GM23338 (cell line): ENCODE results near the gene IL1RL1. TPM values are rescaled to one million over a fixed set of nuclear protein-coding genes. Genes with fewer than 3 reads are reported as not detected.

Experiments
- ATAC-seq: fragments of 200-7000 bp; cut with Tn5 transposase; 3 replicates; pipeline ENCODE4 v1.9.1; 2020
- DNase-seq: peaks from one replicate; pipeline ENCODE4 v3.0.0-alpha.2; 2015; ENCODE audit warnings: low spot score
- H2AFZ ChIP-seq: fragments of 200-600 bp; sonication (generic); 2 replicates; pipeline ENCODE4 v1.8.0; 2016; ENCODE audit warnings: antibody characterized with exemption, mild to moderate bottlenecking, moderate library complexity
- H3F3A ChIP-seq: fragments of 200-600 bp; sonication (generic); replicated peaks from 2 replicates; pipeline ENCODE4 v1.8.0; 2017; ENCODE audit warnings: antibody characterized with exemption, mixed run types, low read depth
- H3K27ac ChIP-seq: fragments of 200-600 bp; sonication (generic); 2 replicates; pipeline ENCODE4 v1.6.1; 2016; ENCODE audit warnings: low read depth
- H3K27me3 ChIP-seq: fragments of 200-600 bp; sonication (generic); 2 replicates; pipeline ENCODE4 v1.8.0; 2016; ENCODE audit warnings: mild to moderate bottlenecking, mixed run types, moderate library complexity; ENCODE audit not compliant: insufficient read depth
- H3K36me3 ChIP-seq: fragments of 200-600 bp; sonication (generic); 2 replicates; pipeline ENCODE4 v1.8.0; 2016; ENCODE audit warnings: mild to moderate bottlenecking; ENCODE audit not compliant: insufficient read depth
- H3K4me1 ChIP-seq: fragments of 200-600 bp; sonication (generic); 2 replicates; pipeline ENCODE4 v1.8.0; 2016; ENCODE audit warnings: mild to moderate bottlenecking, moderate library complexity; ENCODE audit not compliant: insufficient read depth
- H3K4me2 ChIP-seq: fragments of 200-600 bp; sonication (generic); 2 replicates; pipeline ENCODE4 v1.7.1; 2017; ENCODE audit warnings: mixed run types
- H3K4me3 ChIP-seq: fragments of 200-600 bp; sonication (generic); 2 replicates; pipeline ENCODE4 v1.6.1; 2016; ENCODE audit warnings: mixed run types
- H3K79me2 ChIP-seq: fragments of 200-600 bp; sonication (generic); replicated peaks from 2 replicates; pipeline ENCODE4 v1.8.0; 2017; ENCODE audit warnings: mild to moderate bottlenecking; ENCODE audit not compliant: insufficient read depth
- H3K9me2 ChIP-seq: fragments of 200-600 bp; sonication (generic); 2 replicates; pipeline ENCODE4 v1.8.0; 2017; ENCODE audit not compliant: insufficient read depth
- H4K20me1 ChIP-seq: fragments of 200-600 bp; sonication (generic); replicated peaks from 2 replicates; pipeline ENCODE4 v1.8.0; 2017; ENCODE audit warnings: mild to moderate bottlenecking; ENCODE audit not compliant: insufficient read depth
- H3K27ac Mint-ChIP-seq: 2 replicates; pipeline ENCODE4 v1.8.0; 2020; ENCODE audit warnings: inconsistent platforms, mild to moderate bottlenecking, moderate library complexity, mixed read lengths
- H3K27me3 Mint-ChIP-seq: 3 replicates; pipeline ENCODE4 v1.8.0; 2022; ENCODE audit warnings: low read depth, mild to moderate bottlenecking, moderate library complexity, mixed read lengths, inconsistent platforms; ENCODE audit not compliant: insufficient read depth, poor library complexity
- H3K36me3 Mint-ChIP-seq: 3 replicates; pipeline ENCODE4 v1.8.0; 2021; ENCODE audit warnings: low read depth, mild to moderate bottlenecking, inconsistent platforms, moderate library complexity, mixed read lengths
- H3K4me1 Mint-ChIP-seq: 3 replicates; pipeline ENCODE4 v1.8.0; 2020; ENCODE audit warnings: mild to moderate bottlenecking, inconsistent platforms, mixed read lengths
- H3K4me3 Mint-ChIP-seq: 3 replicates; pipeline ENCODE4 v1.8.0; 2021; ENCODE audit warnings: moderate library complexity, mild to moderate bottlenecking, inconsistent platforms, mixed read lengths
- H3K9me3 Mint-ChIP-seq: 3 replicates; pipeline ENCODE4 v1.8.0; 2020; ENCODE audit warnings: moderate library complexity, mild to moderate bottlenecking, inconsistent platforms, mixed read lengths
- JUNB ChIP-seq: IDR thresholded peaks from one replicate; pipeline ENCODE4 v1.6.1; 2016; ENCODE audit warnings: antibody characterized with exemption; ENCODE audit not compliant: unreplicated experiment
- NANOG ChIP-seq: IDR thresholded peaks from 2 replicates; pipeline ENCODE4 v1.6.1; 2016; ENCODE audit warnings: antibody characterized with exemption, borderline replicate concordance
- ZNF114 ChIP-seq: fragments of 250-450 bp; sonication (Bioruptor Pico); IDR thresholded peaks from 2 replicates; pipeline ENCODE4 v1.5.0; 2020; ENCODE audit warnings: mild to moderate bottlenecking, moderate library complexity
- polyA plus RNA-seq: library from polyadenylated mRNA; unstranded; fragments of >200 nt; fragmentation: Nextera tagmentation; extraction: Ambion mirVana; gene quantifications from 2 replicates; pipeline ENCODE4 v1.2.1, GENCODE V29; 2016
- total RNA-seq: library from RNA; depleted of rRNA; stranded (reverse); fragments of >200 nt; shearing (Covaris generic); gene quantifications from 2 replicates; pipeline ENCODE4 v1.2.3, GENCODE V29; 2014
- TF ChIP-seq, protein P1 (sequence below): fragments of 250-450 bp; sonication (Bioruptor Pico); IDR thresholded peaks from 2 replicates; pipeline ENCODE4 v1.5.0; 2020; ENCODE audit warnings: mild to moderate bottlenecking, moderate library complexity
- TF ChIP-seq, protein P2 (sequence below): IDR thresholded peaks from 2 replicates; pipeline ENCODE4 v1.6.1; 2016; ENCODE audit warnings: antibody characterized with exemption
- TF ChIP-seq, protein P3 (sequence below): IDR thresholded peaks from one replicate; pipeline ENCODE4 v1.6.1; 2018; ENCODE audit warnings: antibody characterized with exemption; ENCODE audit not compliant: unreplicated experiment
- TF ChIP-seq, protein P4 (sequence below), 2 experiments: fragments of 200-600 bp in 1 of 2; sonication (generic) in 1 of 2; conservative IDR thresholded peaks; 2 replicates each; pipeline versions ENCODE4 v1.5.1 to v1.6.1; 2016 to 2017; ENCODE audit warnings: antibody characterized with exemption in 2 of 2, low read depth in 2 of 2, mild to moderate bottlenecking in 2 of 2, moderate library complexity in 1 of 2

IL1RL1 gene
- total and polyA plus RNA-seq, 2 experiments from 2014 or later = not detected

DNA sequence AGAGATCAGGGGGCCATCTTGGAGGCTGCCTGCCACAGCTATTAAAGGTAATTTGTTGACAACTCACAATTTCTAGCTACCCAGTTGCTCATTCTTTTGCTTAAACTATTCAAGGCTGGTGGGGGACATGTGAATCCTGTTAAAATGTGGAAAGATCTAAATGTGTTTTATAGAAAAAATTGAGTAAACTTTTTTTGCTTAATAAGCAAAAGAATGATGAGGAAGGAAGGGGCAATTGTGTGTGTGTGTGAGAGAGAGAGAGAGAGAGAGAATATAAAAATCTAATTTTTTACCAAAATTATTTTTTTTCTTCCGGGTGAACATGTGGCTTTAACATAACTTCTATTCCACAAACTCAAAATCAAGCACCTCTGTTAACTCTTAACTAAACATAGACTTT lies 5.2 kb upstream of the IL1RL1 start (continued):
- TF ChIP-seq, protein P1, sequence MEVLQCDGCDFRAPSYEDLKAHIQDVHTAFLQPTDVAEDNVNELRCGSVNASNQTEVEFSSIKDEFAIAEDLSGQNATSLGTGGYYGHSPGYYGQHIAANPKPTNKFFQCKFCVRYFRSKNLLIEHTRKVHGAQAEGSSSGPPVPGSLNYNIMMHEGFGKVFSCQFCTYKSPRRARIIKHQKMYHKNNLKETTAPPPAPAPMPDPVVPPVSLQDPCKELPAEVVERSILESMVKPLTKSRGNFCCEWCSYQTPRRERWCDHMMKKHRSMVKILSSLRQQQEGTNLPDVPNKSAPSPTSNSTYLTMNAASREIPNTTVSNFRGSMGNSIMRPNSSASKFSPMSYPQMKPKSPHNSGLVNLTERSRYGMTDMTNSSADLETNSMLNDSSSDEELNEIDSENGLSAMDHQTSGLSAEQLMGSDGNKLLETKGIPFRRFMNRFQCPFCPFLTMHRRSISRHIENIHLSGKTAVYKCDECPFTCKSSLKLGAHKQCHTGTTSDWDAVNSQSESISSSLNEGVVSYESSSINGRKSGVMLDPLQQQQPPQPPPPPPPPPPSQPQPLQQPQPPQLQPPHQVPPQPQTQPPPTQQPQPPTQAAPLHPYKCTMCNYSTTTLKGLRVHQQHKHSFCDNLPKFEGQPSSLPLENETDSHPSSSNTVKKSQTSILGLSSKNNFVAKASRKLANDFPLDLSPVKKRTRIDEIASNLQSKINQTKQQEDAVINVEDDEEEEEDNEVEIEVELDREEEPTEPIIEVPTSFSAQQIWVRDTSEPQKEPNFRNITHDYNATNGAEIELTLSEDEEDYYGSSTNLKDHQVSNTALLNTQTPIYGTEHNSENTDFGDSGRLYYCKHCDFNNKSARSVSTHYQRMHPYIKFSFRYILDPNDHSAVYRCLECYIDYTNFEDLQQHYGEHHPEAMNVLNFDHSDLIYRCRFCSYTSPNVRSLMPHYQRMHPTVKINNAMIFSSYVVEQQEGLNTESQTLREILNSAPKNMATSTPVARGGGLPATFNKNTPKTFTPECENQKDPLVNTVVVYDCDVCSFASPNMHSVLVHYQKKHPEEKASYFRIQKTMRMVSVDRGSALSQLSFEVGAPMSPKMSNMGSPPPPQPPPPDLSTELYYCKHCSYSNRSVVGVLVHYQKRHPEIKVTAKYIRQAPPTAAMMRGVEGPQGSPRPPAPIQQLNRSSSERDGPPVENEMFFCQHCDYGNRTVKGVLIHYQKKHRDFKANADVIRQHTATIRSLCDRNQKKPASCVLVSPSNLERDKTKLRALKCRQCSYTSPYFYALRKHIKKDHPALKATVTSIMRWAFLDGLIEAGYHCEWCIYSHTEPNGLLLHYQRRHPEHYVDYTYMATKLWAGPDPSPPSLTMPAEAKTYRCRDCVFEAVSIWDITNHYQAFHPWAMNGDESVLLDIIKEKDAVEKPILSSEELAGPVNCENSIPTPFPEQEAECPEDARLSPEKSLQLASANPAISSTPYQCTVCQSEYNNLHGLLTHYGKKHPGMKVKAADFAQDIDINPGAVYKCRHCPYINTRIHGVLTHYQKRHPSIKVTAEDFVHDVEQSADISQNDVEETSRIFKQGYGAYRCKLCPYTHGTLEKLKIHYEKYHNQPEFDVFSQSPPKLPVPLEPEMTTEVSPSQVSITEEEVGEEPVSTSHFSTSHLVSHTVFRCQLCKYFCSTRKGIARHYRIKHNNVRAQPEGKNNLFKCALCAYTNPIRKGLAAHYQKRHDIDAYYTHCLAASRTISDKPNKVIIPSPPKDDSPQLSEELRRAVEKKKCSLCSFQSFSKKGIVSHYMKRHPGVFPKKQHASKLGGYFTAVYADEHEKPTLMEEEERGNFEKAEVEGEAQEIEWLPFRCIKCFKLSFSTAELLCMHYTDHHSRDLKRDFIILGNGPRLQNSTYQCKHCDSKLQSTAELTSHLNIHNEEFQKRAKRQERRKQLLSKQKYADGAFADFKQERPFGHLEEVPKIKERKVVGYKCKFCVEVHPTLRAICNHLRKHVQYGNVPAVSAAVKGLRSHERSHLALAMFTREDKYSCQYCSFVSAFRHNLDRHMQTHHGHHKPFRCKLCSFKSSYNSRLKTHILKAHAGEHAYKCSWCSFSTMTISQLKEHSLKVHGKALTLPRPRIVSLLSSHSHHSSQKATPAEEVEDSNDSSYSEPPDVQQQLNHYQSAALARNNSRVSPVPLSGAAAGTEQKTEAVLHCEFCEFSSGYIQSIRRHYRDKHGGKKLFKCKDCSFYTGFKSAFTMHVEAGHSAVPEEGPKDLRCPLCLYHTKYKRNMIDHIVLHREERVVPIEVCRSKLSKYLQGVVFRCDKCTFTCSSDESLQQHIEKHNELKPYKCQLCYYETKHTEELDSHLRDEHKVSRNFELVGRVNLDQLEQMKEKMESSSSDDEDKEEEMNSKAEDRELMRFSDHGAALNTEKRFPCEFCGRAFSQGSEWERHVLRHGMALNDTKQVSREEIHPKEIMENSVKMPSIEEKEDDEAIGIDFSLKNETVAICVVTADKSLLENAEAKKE = no peak
- TF ChIP-seq JUNB = no peak

DNA sequence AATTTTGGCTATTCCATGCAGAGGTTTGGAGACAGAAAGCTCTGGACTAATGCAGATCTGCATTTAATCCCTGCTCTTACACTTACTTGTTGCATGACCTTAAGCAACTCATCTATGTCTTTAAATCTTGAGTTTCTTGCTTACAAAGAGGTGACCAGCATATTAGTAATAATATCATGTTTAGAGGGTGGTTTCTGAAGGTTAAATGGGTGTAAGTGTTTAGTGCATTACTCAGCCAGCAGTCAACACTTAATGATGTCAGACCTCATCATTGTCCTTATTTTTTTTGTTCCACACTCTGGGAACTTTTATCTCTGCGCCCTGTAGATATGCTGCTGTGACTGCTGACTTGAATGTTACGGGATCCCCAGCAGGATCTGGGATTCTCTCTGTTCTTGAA lies 1.7 kb downstream of the IL1RL1 start:
- TF ChIP-seq, protein P2, sequence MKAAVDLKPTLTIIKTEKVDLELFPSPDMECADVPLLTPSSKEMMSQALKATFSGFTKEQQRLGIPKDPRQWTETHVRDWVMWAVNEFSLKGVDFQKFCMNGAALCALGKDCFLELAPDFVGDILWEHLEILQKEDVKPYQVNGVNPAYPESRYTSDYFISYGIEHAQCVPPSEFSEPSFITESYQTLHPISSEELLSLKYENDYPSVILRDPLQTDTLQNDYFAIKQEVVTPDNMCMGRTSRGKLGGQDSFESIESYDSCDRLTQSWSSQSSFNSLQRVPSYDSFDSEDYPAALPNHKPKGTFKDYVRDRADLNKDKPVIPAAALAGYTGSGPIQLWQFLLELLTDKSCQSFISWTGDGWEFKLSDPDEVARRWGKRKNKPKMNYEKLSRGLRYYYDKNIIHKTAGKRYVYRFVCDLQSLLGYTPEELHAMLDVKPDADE = no peak
- TF ChIP-seq NANOG (no peak), JUNB (no peak), ZNF114 (CRISPR knock-in tag) (no peak)
- TF ChIP-seq, protein P3, sequence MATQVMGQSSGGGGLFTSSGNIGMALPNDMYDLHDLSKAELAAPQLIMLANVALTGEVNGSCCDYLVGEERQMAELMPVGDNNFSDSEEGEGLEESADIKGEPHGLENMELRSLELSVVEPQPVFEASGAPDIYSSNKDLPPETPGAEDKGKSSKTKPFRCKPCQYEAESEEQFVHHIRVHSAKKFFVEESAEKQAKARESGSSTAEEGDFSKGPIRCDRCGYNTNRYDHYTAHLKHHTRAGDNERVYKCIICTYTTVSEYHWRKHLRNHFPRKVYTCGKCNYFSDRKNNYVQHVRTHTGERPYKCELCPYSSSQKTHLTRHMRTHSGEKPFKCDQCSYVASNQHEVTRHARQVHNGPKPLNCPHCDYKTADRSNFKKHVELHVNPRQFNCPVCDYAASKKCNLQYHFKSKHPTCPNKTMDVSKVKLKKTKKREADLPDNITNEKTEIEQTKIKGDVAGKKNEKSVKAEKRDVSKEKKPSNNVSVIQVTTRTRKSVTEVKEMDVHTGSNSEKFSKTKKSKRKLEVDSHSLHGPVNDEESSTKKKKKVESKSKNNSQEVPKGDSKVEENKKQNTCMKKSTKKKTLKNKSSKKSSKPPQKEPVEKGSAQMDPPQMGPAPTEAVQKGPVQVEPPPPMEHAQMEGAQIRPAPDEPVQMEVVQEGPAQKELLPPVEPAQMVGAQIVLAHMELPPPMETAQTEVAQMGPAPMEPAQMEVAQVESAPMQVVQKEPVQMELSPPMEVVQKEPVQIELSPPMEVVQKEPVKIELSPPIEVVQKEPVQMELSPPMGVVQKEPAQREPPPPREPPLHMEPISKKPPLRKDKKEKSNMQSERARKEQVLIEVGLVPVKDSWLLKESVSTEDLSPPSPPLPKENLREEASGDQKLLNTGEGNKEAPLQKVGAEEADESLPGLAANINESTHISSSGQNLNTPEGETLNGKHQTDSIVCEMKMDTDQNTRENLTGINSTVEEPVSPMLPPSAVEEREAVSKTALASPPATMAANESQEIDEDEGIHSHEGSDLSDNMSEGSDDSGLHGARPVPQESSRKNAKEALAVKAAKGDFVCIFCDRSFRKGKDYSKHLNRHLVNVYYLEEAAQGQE = no peak
- TF ChIP-seq, protein P4, sequence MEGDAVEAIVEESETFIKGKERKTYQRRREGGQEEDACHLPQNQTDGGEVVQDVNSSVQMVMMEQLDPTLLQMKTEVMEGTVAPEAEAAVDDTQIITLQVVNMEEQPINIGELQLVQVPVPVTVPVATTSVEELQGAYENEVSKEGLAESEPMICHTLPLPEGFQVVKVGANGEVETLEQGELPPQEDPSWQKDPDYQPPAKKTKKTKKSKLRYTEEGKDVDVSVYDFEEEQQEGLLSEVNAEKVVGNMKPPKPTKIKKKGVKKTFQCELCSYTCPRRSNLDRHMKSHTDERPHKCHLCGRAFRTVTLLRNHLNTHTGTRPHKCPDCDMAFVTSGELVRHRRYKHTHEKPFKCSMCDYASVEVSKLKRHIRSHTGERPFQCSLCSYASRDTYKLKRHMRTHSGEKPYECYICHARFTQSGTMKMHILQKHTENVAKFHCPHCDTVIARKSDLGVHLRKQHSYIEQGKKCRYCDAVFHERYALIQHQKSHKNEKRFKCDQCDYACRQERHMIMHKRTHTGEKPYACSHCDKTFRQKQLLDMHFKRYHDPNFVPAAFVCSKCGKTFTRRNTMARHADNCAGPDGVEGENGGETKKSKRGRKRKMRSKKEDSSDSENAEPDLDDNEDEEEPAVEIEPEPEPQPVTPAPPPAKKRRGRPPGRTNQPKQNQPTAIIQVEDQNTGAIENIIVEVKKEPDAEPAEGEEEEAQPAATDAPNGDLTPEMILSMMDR (conservative IDR thresholded peaks at IDR 0.05; ENCODE audit: low read depth in 2 of 2) = no peak
- Histone ChIP-seq H3K9me2 (0 out of 2 replicates have a peak, but pooled peaks cover 16% of the 10 kb centered on the region), H3K27ac (no peak overlapping the region), H3K4me1 (no peaks in the 10 kb centered on the region), H4K20me1 (no peaks in the 10 kb centered on the region), H3K27me3 (no peaks in the 10 kb centered on the region), H3K79me2 (no peaks in the 10 kb centered on the region), H3K4me3 (no peak overlapping the region), H3F3A (no peaks in the 10 kb centered on the region), H3K36me3 (no peaks in the 10 kb centered on the region), H2AFZ (no peak overlapping the region), H3K4me2 (no peak overlapping the region)
- no peaks in the 10 kb centered on the region for H3K4me1 Mint-ChIP-seq
- H3K4me3 Mint-ChIP-seq = no peak overlapping the region
- ATAC-seq (no peak), DNase-seq (no peak)
- H3K27me3 Mint-ChIP-seq = no peaks in the 10 kb centered on the region
- H3K27ac Mint-ChIP-seq = no peak overlapping the region
- H3K36me3 Mint-ChIP-seq = no peaks in the 10 kb centered on the region; the same call in 2 of the 3 replicates
- peaks cover 15% of the 10 kb centered on the region; the same call in 2 of the 3 replicates for H3K9me3 Mint-ChIP-seq
